Measurements from ENCODE around the gene POTEH. TPM values are rescaled to one million over a fixed set of nuclear protein-coding genes. Genes with fewer than 3 reads are reported as not detected.
"Not testable (repeated sequence)": the region's sequence is repeated elsewhere in the genome, so short reads cannot be mapped to it uniquely, and the experiment has no call there.

Gene POTEH
- polyA plus RNA-seq (2012; ENCODE audit: insufficient read length, low read depth) = not detected

DNA sequence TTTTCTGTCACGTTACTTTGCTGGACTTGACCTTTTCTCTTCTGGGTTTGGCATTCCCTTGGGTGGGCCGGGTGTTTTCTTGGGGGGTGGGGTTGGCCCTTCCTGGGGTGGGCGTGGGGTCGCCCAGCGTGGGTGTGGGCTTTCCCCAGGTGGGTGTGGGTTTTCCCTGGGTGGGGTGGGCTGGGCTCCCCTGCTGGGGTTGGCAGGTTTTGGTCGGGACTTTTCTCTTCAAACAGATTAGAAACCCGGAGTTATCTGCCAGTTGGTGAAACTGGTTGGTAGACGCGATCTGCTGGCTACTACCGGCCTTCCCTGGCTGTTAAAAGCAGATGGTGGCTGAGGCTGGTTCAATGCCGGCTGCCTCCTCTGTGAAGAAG is at the start of gene POTEH:
Gene POTEH, plus strand, starts transcription at position 278 of the 377 bp plus-strand sequence. Its CDS starts 52 bp downstream, at position 330.
- not testable (repeated sequence) for TF ChIP-seq FOXP2 (optimal IDR thresholded peaks at IDR 0.05; ENCODE audit: borderline replicate concordance, extremely low read depth, extremely low read length, insufficient read depth); TAF1 (IDR thresholded peaks at IDR 0.05; ENCODE audit: borderline replicate concordance, insufficient read depth, low read length)
- TF ChIP-seq, protein P1, sequence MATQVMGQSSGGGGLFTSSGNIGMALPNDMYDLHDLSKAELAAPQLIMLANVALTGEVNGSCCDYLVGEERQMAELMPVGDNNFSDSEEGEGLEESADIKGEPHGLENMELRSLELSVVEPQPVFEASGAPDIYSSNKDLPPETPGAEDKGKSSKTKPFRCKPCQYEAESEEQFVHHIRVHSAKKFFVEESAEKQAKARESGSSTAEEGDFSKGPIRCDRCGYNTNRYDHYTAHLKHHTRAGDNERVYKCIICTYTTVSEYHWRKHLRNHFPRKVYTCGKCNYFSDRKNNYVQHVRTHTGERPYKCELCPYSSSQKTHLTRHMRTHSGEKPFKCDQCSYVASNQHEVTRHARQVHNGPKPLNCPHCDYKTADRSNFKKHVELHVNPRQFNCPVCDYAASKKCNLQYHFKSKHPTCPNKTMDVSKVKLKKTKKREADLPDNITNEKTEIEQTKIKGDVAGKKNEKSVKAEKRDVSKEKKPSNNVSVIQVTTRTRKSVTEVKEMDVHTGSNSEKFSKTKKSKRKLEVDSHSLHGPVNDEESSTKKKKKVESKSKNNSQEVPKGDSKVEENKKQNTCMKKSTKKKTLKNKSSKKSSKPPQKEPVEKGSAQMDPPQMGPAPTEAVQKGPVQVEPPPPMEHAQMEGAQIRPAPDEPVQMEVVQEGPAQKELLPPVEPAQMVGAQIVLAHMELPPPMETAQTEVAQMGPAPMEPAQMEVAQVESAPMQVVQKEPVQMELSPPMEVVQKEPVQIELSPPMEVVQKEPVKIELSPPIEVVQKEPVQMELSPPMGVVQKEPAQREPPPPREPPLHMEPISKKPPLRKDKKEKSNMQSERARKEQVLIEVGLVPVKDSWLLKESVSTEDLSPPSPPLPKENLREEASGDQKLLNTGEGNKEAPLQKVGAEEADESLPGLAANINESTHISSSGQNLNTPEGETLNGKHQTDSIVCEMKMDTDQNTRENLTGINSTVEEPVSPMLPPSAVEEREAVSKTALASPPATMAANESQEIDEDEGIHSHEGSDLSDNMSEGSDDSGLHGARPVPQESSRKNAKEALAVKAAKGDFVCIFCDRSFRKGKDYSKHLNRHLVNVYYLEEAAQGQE (IDR thresholded peaks at IDR 0.05; ENCODE audit: insufficient read depth in 1 of 2, low read depth in 2 of 2, low read length in 2 of 2) = not testable (repeated sequence)

All from PFSK-1 (cell line).